Ovary (tissue), 3 donors: ENCODE results near the gene RXFP2.

ENCODE experiments used
- CTCF ChIP-seq, 3 donors: fragments of 450-650 bp in 2 of 3; fragments of 200-600 bp in 1 of 3; IDR thresholded peaks; one replicate each; pipeline versions ENCODE4 v1.5.1 to v1.8.0; 2016 to 2022; ENCODE audit warnings: antibody characterized with exemption in 3 of 3, mild to moderate bottlenecking in 1 of 3
- EP300 ChIP-seq: sonication (generic); formaldehyde crosslinking; IDR thresholded peaks from one replicate; pipeline ENCODE4 v1.6.1; 2017; ENCODE audit warnings: antibody characterized with exemption
- donor health status: DM: no; HTN: no; CAD: no.

GRCh38 chr13:31765138-31765785, 25.9 kb downstream of the RXFP2 start:
- TF ChIP-seq CTCF (IDR thresholded peaks at IDR 0.05) (no peak), EP300 (no peak)
